IMR-90 (cell line): ENCODE data around the gene LGALS1. TPM values are rescaled to one million over a fixed set of nuclear protein-coding genes. Genes with fewer than 3 reads are reported as not detected.

Experiments
- ATAC-seq: fragments of 200-7000 bp; cut with Tn5 transposase; 2 replicates; pipeline ENCODE4 v1.9.1; 2020; ENCODE audit warnings: low read depth, mild to moderate bottlenecking, moderate library complexity
- BruUV-seq: library from RNA; stranded (reverse); fragments of 400-500 nt; replicated peaks from 2 replicates; lab custom pipeline; 2021; lab: Mats Ljungman, UMichigan
- CTCF ChIA-PET: fragments of 300-600 bp; formaldehyde crosslinking; extraction: SDS; loops from one replicate; lab custom pipeline; 2021; ENCODE audit warnings: antibody characterized with exemption; lab: Yijun Ruan, JAX
- POLR2A ChIA-PET: fragments of 300-600 bp; sonication (Branson Sonifier 250); formaldehyde crosslinking; loops from one replicate; lab custom pipeline; 2022; ENCODE audit warnings: antibody characterized with exemption; ENCODE audit not compliant: unreplicated experiment; lab: Charles Lee
- DNase-seq: peaks from one replicate; pipeline ENCODE4 v3.0.0; 2013
- H2AFZ ChIP-seq: replicated peaks from 2 replicates; pipeline ENCODE3; 2013; ENCODE audit warnings: low read length, mild to moderate bottlenecking; ENCODE audit not compliant: poor library complexity
- H2AK5ac ChIP-seq: 2 replicates; pipeline ENCODE4 v1.6.1; 2013; ENCODE audit warnings: low read depth, low read length, inconsistent platforms
- H2AK9ac ChIP-seq: replicated peaks from 2 replicates; pipeline ENCODE3; 2013; ENCODE audit warnings: mild to moderate bottlenecking, low read depth, low read length, moderate library complexity; ENCODE audit not compliant: poor library complexity
- H2BK120ac ChIP-seq: 2 replicates; pipeline ENCODE4 v1.6.1; 2013; ENCODE audit warnings: low read depth, low read length, inconsistent platforms
- H2BK15ac ChIP-seq: 3 replicates; pipeline ENCODE4 v1.6.1; 2013; ENCODE audit warnings: low read depth, low read length, inconsistent platforms
- H2BK20ac ChIP-seq: 2 replicates; pipeline ENCODE4 v1.6.1; 2013; ENCODE audit warnings: low read depth, mild to moderate bottlenecking, inconsistent platforms, low read length, moderate library complexity
- H2BK5ac ChIP-seq: 2 replicates; pipeline ENCODE4 v1.6.1; 2013; ENCODE audit warnings: mild to moderate bottlenecking, low read depth, low read length, inconsistent platforms; ENCODE audit not compliant: poor library complexity, severe bottlenecking
- H3K14ac ChIP-seq: replicated peaks from 2 replicates; pipeline ENCODE4 v1.6.1; 2013; ENCODE audit warnings: low read depth, low read length, inconsistent platforms
- H3K18ac ChIP-seq: 2 replicates; pipeline ENCODE4 v1.6.1; 2013; ENCODE audit warnings: low read depth, low read length, control low read depth
- H3K23ac ChIP-seq: 2 replicates; pipeline ENCODE4 v1.6.1; 2013; ENCODE audit warnings: low read depth, low read length, inconsistent platforms
- H3K27ac ChIP-seq: 2 replicates; pipeline ENCODE4 v1.5.1; 2013; ENCODE audit warnings: mild to moderate bottlenecking, control low read depth, low read length; ENCODE audit not compliant: insufficient read depth
- H3K27me3 ChIP-seq: 2 replicates; pipeline ENCODE4 v1.6.1; 2013; ENCODE audit warnings: low read length; ENCODE audit not compliant: control insufficient read depth, insufficient read depth
- H3K36me3 ChIP-seq: 2 replicates; pipeline ENCODE4 v1.6.1; 2013; ENCODE audit warnings: low read length, mixed read lengths; ENCODE audit not compliant: control insufficient read depth, insufficient read depth
- H3K4ac ChIP-seq: 2 replicates; pipeline ENCODE4 v1.6.1; 2013; ENCODE audit warnings: low read depth, low read length, inconsistent platforms
- H3K4me1 ChIP-seq: 2 replicates; pipeline ENCODE4 v1.6.1; 2013; ENCODE audit warnings: low read length, mixed read lengths; ENCODE audit not compliant: control insufficient read depth, insufficient read depth
- H3K4me2 ChIP-seq: 2 replicates; pipeline ENCODE4 v1.6.1; 2013; ENCODE audit warnings: low read depth, mild to moderate bottlenecking, control low read depth, low read length, moderate library complexity
- H3K4me3 ChIP-seq: 2 replicates; pipeline ENCODE4 v1.5.1; 2013; ENCODE audit warnings: low read depth, mild to moderate bottlenecking, control low read depth, low read length, moderate library complexity; ENCODE audit not compliant: insufficient read depth
- H3K56ac ChIP-seq: 2 replicates; pipeline ENCODE4 v1.6.1; 2013; ENCODE audit warnings: low read length, inconsistent platforms; ENCODE audit not compliant: insufficient read depth; ENCODE audit errors: extremely low read depth
- H3K79me1 ChIP-seq, 2 experiments: 2 replicates each; pipeline ENCODE4 v1.6.1; 2013; ENCODE audit warnings: low read length in 2 of 2, inconsistent platforms in 1 of 2, low read depth in 1 of 2
- H3K9ac ChIP-seq: 2 replicates; pipeline ENCODE4 v1.6.1; 2013; ENCODE audit warnings: low read depth, low read length, control low read depth
- H3K9me1 ChIP-seq: 2 replicates; pipeline ENCODE4 v1.6.1; 2013; ENCODE audit warnings: low read length, inconsistent platforms; ENCODE audit not compliant: insufficient read depth
- H3K9me3 ChIP-seq: 2 replicates; pipeline ENCODE4 v1.6.1; 2013; ENCODE audit warnings: low read length; ENCODE audit not compliant: control insufficient read depth, insufficient read depth
- H4K20me1 ChIP-seq: 2 replicates; pipeline ENCODE4 v1.6.1; 2013; ENCODE audit warnings: low read length, inconsistent platforms; ENCODE audit not compliant: insufficient read depth
- H4K5ac ChIP-seq: 2 replicates; pipeline ENCODE4 v1.6.1; 2013; ENCODE audit warnings: mild to moderate bottlenecking, low read depth, low read length, control low read depth
- H4K8ac ChIP-seq, 2 experiments: 2 replicates each; pipeline ENCODE4 v1.6.1; 2013; ENCODE audit warnings: low read depth in 2 of 2, low read length in 2 of 2, control low read depth in 1 of 2, inconsistent platforms in 1 of 2
- H4K91ac ChIP-seq: 2 replicates; pipeline ENCODE4 v1.6.1; 2013; ENCODE audit warnings: low read depth, low read length, inconsistent platforms; ENCODE audit not compliant: insufficient read depth
- BHLHE40 ChIP-seq: fragments of 150-350 bp; IDR thresholded peaks from 2 replicates; pipeline ENCODE4 v1.6.1; 2016; ENCODE audit warnings: mild to moderate bottlenecking, low read depth, low read length
- CEBPB ChIP-seq: IDR thresholded peaks from 2 replicates; pipeline ENCODE4 v1.6.1; 2012; ENCODE audit warnings: low read depth, low read length, improper control_type of control experiment
- ELK1 ChIP-seq: fragments of 150-350 bp; IDR thresholded peaks from 2 replicates; pipeline ENCODE4 v1.6.1; 2016; ENCODE audit warnings: low read depth, mild to moderate bottlenecking, low read length, moderate library complexity, borderline replicate concordance
- FOS ChIP-seq: fragments of 150-350 bp; IDR thresholded peaks from 2 replicates; pipeline ENCODE4 v1.6.1; 2016; ENCODE audit warnings: low read depth, low read length
- MAFK ChIP-seq: IDR thresholded peaks from 2 replicates; pipeline ENCODE4 v1.6.1; 2012; ENCODE audit warnings: low read depth, low read length, improper control_type of control experiment
- MAZ ChIP-seq: IDR thresholded peaks from 2 replicates; pipeline ENCODE4 v1.6.1; 2012; ENCODE audit warnings: low read depth, mild to moderate bottlenecking, low read length, improper control_type of control experiment, moderate library complexity, borderline replicate concordance
- MXI1 ChIP-seq: IDR thresholded peaks from 2 replicates; pipeline ENCODE4 v1.6.1; 2012; ENCODE audit warnings: low read depth, mild to moderate bottlenecking, low read length, moderate library complexity, borderline replicate concordance
- NFE2L2 ChIP-seq: fragments of 150-350 bp; IDR thresholded peaks from 2 replicates; pipeline ENCODE4 v1.6.1; 2016; ENCODE audit warnings: low read depth, mild to moderate bottlenecking, low read length
- RCOR1 ChIP-seq: IDR thresholded peaks from 2 replicates; pipeline ENCODE4 v1.6.1; 2012; ENCODE audit warnings: mild to moderate bottlenecking, low read length, improper control_type of control experiment; ENCODE audit not compliant: insufficient replicate concordance
- SMC3 ChIP-seq: fragments of 150-350 bp; IDR thresholded peaks from 2 replicates; pipeline ENCODE4 v1.6.1; 2016; ENCODE audit warnings: low read depth, mild to moderate bottlenecking, antibody characterized with exemption, low read length, moderate library complexity
- USF2 ChIP-seq: fragments of 150-350 bp; IDR thresholded peaks from 2 replicates; pipeline ENCODE4 v1.6.1; 2017; ENCODE audit warnings: mild to moderate bottlenecking, antibody characterized with exemption, low read length, low read depth
- WGBS, 2 experiments: methylation state at CpG; one replicate each; pipeline versions ENCODE4 v1.1.5 to v1.1.7; 2013; ENCODE audit warnings: missing lambda C conversion rate in 2 of 2; ENCODE audit not compliant: insufficient read length in 1 of 2; ENCODE audit errors: extremely low coverage in 2 of 2; 5-methylcytosine and 5-hydroxymethylcytosine counted together
- dilution Hi-C: fragments of 300-500 bp; cut with HindIII; formaldehyde crosslinking; loops from one replicate; pipeline ENCODE4 v1.14.3; 2018; ENCODE audit warnings: low sequenced_read_pairs; ENCODE audit not compliant: unreplicated experiment
- in situ Hi-C: fragments of 300-500 bp; cut with MboI; formaldehyde crosslinking; loops from 3 replicates; pipeline ENCODE4 v1.14.3; 2019; ENCODE audit warnings: low sequenced_read_pairs, inconsistent platforms, mixed read lengths
- intact Hi-C: fragments of 100-400 bp; cut with micrococcal nuclease; formaldehyde crosslinking; loops from 2 replicates; pipeline ENCODE4 v1.10.0; 2022
- polyA plus RNA-seq, 3 experiments: library from polyadenylated mRNA; depleted of rRNA; stranded (reverse); fragments of >200 nt; gene quantifications; 2 replicates each; pipeline ENCODE4 v1.2.3, GENCODE V29; 2012; ENCODE audit warnings: low replicate concordance in 1 of 3
- total RNA-seq: library from RNA; depleted of rRNA; stranded (reverse); fragments of >200 nt; gene quantifications from 2 replicates; pipeline ENCODE4 v1.2.3, GENCODE V29; 2012

The LGALS1 gene
- total and polyA plus RNA-seq, 2 of the 4 experiments (the other 2 are of a cell fraction), result 11,896 to 15,383 TPM

- no peak for TF ChIP-seq SMC3
- no peak for TF ChIP-seq BHLHE40
These were observed 15.3 kb upstream of the LGALS1 start (continued) for GRCh38 chr22:37659897-37660708.

- no peak overlapping the region for H3K27ac ChIP-seq
- ChIA-PET CTCF (interaction anchor here (1.4 to 2.5 kb wide), 4 partner anchors 17 to 115 kb away, joined by 4 to 15 read pairs (median 4); no protein-coding TSS in a partner anchor), POLR2A (interaction anchor here (0.5 kb wide), 1 partner anchor 18 kb away, joined by 4 read pairs; no protein-coding TSS in a partner anchor)
- no peaks in the 10 kb centered on the region for H3K27me3 ChIP-seq
- H2AK9ac ChIP-seq, result no peak overlapping the region
- peak overlapping the region; percentile 23; the same call in 1 of the 2 replicates for H3K4ac ChIP-seq
- no peak overlapping the region for H3K18ac ChIP-seq
- H3K4me1 ChIP-seq, result peaks cover 25% of the 10 kb centered on the region
- no peak overlapping the region for H2BK120ac ChIP-seq
- H2BK20ac ChIP-seq, result no peak overlapping the region
- 0 out of 2 replicates have a peak overlapping the region, but pooled peaks have one; percentile 1 for H3K9ac ChIP-seq
- no peak overlapping the region for H4K8ac ChIP-seq
- no peak overlapping the region for H2BK15ac ChIP-seq
- DNase-seq, result no peak
- H3K4me3 ChIP-seq, result no peak overlapping the region
- H3K4me2 ChIP-seq, result no peak overlapping the region
- ATAC-seq, result no peak
- 83% methylated on average over 1 of the region's 2 CpGs; no CpG with 5 or more reads in 1 of the 2 experiments for WGBS, 2 experiments
- H3K14ac ChIP-seq, result no peak overlapping the region
- no peak overlapping the region for H4K5ac ChIP-seq
- H4K20me1 ChIP-seq, result peaks cover 31% of the 10 kb centered on the region
- no peaks in the 10 kb centered on the region for H3K9me3 ChIP-seq
- peaks cover 3% of the 10 kb centered on the region; the same call in 1 of the 2 replicates for H3K36me3 ChIP-seq
- dilution Hi-C loops (no loop called here), in situ Hi-C loops (no loop called here), intact Hi-C loops (loop anchor here (1.0 kb wide), 2 partner anchors 21 to 131 kb away; no protein-coding TSS in a partner anchor)
- H3K79me1 ChIP-seq, result peaks cover 30 to 63% of the 10 kb centered on the region in 2 experiments; a peak in 3 of 4 replicates
- no peak overlapping the region for H3K56ac ChIP-seq
- BruUV-seq, result no TSS peak
- H2AFZ ChIP-seq, result no peak overlapping the region
- peaks cover 11% of the 10 kb centered on the region for H3K9me1 ChIP-seq
- H2AK5ac ChIP-seq, result peak overlapping the region; percentile 24; the same call in 1 of the 2 replicates
- H4K91ac ChIP-seq, result no peak overlapping the region
- peak overlapping the region; percentile 39; the same call in 1 of the 2 replicates for H3K23ac ChIP-seq
- H2BK5ac ChIP-seq, result peak overlapping the region; percentile 25
- no peak for TF ChIP-seq BHLHE40
- no peak for TF ChIP-seq USF2
- no peak for TF ChIP-seq RCOR1
- TF ChIP-seq ELK1, result no peak
- TF ChIP-seq MXI1, result no peak
- TF ChIP-seq CEBPB, result no peak
- no peak for TF ChIP-seq MAZ
- TF ChIP-seq NFE2L2, result no peak
- TF ChIP-seq FOS, result no peak
- no peak for TF ChIP-seq MAFK
These were observed 14.8 kb upstream of the LGALS1 start for GRCh38 chr22:37660709-37661045.
